CD4-positive, alpha-beta T cell treated with Interleukin-15 for 1 hour (primary cell): ENCODE measurements around the gene R3HDM2.

ENCODE experiments used
- DNase-seq: peaks from one replicate; pipeline ENCODE4 v3.0.0-alpha.2; 2020

R3HDM2 gene

DNA sequence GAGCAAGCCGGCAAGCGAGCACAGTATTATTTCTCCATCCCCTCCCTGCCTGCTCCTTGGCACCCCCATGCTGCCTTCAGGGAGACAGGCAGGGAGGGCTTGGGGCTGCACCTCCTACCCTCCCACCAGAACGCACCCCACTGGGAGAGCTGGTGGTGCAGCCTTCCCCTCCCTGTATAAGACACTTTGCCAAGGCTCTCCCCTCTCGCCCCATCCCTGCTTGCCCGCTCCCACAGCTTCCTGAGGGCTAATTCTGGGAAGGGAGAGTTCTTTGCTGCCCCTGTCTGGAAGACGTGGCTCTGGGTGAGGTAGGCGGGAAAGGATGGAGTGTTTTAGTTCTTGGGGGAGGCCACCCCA, 218.2 kb downstream of the R3HDM2 start:
- DNase-seq, result no peak

GRCh38 chr12:57211791-57212700, 218.8 kb downstream of the R3HDM2 start:
- DNase-seq, result no peak

DNA sequence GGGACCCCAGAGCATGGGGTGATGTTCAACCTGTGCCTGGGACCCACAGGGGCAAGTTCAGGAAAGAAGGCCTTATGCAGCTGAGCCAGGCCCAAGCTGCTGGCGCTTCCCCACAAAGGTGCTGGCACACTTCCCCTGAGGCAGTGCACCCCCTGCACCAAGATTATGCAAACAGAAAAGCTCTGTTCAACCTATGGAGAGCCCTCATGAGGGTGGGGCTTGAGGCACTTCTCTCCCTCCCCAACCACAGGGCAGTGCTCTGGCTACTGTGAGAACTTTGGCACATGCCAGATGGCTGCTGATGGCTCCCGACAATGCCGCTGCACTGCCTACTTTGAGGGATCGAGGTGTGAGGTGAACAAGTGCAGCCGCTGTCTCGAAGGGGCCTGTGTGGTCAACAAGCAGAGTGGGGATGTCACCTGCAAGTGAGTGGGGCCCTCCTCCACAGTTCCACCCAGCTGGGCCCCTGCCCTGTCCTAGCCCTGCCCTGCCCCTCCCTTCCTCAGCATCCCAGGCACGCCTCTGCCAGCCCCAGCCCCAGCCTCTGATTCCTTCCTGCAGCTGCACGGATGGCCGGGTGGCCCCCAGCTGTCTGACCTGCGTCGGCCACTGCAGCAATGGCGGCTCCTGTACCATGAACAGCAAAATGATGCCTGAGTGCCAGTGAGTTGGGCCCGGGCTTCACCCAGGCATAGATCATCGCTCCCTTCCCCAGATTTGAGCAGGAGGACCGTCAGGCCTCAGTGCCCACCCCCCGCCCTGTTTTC, 219.7 kb downstream of the R3HDM2 start:
- DNase-seq, result no peak

DNA sequence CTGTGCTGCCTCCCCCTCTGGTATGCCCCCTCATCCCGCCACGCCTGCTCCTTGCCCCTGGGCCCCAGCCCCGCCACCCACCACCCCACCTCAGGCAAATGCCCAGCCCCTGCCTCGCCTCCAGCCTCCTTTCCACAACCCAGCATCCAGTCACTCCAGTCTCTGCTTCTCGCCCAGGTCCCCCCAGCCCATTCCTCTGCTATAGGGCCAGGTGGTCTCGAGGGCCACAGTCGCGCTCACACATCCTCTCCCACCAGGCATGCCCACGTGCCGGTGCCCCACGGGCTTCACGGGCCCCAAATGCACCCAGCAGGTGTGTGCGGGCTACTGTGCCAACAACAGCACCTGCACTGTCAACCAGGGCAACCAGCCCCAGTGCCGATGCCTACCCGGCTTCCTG, 220.4 kb downstream of the R3HDM2 start:
- DNase-seq, result no peak

- no peak for DNase-seq
Observed at GRCh38 chr12:57209916-57210315, 220.9 kb downstream of the R3HDM2 start.

DNA sequence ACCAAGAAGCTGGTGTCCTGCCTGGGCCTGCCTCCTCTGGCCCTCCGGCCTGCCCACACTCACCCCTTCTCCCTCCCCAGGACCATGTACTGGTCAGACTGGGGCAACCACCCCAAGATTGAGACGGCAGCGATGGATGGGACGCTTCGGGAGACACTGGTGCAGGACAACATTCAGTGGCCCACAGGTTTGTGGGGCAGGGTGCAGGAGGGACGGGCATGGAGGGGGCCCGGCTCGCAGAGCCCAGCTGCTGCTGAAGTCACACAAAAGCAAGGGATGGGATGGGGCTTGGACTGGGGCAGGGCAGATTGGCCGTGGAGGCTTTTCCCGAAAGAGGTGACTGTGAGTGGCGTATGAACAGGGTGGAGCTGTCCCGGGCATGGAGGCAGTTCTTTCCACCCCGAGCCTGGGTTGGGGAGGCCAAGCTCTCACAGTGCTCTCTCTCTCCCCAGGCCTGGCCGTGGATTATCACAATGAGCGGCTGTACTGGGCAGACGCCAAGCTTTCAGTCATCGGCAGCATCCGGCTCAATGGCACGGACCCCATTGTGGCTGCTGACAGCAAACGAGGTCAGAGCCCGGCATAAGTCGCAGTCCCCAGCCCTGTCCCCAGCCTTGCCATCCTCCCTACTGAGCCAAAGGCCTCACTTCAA, 222.1 kb downstream of the R3HDM2 start:
- no peak for DNase-seq

- no peak for DNase-seq
Observed at GRCh38 chr12:57207731-57208630, 222.9 kb downstream of the R3HDM2 start.

GRCh38 chr12:57205931-57206330, 224.9 kb downstream of the R3HDM2 start:
- no peak for DNase-seq

- no peak for DNase-seq
Observed at GRCh38 chr12:57205186-57205585, 225.7 kb downstream of the R3HDM2 start.

DNA sequence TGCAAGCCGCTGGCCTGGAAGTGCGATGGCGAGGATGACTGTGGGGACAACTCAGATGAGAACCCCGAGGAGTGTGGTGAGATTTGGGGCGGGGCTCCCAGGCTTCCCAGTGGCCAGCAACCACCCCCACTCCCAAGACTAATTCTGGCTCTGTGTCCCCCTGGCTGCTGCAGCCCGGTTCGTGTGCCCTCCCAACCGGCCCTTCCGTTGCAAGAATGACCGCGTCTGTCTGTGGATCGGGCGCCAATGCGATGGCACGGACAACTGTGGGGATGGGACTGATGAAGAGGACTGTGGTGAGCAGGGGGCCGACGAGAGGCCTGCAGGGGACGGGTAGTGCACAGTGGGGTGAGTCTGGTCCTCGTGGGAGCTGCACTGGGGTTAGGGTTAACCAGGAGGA, 226.4 kb downstream of the R3HDM2 start:
- DNase-seq, result no peak

DNA sequence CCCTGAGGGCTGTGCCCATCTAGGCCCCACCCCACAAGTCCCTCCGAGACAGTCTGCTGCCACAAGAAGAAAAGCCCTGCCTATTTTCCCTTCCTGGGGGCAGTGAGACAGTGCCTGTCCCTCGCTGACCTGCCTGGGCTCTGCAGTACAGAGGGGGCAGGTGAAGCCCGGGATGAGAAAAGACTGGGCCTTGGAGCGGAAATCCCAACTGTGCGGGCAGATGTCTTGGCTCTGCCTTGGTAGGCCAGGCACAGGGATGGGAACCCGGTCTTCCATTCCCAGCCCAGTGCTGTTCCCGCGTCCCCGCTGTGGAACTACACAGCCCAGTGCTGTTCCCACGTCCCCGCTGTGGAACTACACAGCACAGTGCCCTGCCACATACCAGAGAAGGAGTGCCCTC, 227.1 kb downstream of the R3HDM2 start:
- DNase-seq, result no peak
